ENCODE results near the gene FRG2C.
"Not testable (repeated sequence)": the region's sequence is repeated elsewhere in the genome, so short reads cannot be mapped to it uniquely, and the experiment has no call there.

Gene FRG2C

GRCh38 chr3:75664028-75664427 is at the start of gene FRG2C:
TSS of gene FRG2C (plus strand) at chr3:75664328. CDS start at chr3:75664380, 52 bp downstream.
- not testable (repeated sequence) for H3K4me3 ChIP-seq (ENCODE audit: low read length); DNase-seq (ENCODE audit: low read depth)

GRCh38 chr3:75618666-75619305 is 45.3 kb upstream of the FRG2C start:
- peak overlapping the region; percentile 27 for H3K4me3 ChIP-seq (ENCODE audit: low read length)
- DNase-seq (ENCODE audit: low read depth): peak; percentile 20

DNA sequence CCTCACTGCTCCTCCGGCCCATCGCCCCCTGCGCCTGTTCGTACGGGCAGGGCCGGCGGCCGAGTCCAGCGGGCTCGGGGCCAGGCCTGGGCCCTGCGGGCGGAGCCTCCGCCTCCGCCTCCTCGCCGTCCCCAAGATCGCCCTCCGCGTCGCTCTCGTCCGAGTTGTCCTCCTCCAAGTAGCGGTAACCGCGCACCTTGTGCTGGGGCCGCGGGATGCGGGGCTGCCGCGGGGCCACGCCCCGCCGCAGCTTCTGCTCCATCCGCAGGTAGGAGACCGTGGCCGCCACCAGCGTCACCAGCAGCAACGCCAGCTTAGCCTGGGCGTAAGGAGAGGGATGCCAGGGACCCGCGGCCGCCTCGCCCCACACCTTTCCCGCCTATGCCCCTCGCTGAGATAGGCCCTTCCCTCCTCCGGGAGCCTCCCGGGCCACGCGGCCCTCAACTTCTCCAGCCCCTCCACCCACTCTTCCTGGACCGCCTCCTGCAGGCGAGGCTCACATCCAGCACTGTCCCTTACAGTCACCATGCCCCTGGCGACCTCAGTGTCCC is 44.6 kb upstream of the FRG2C start:
- not testable (repeated sequence) for DNase-seq (ENCODE audit: low read depth)
- H3K4me3 ChIP-seq (ENCODE audit: low read length): peak overlapping the region; percentile 7; the same call in 1 of the 2 replicates

- H3K4me3 ChIP-seq (ENCODE audit: low read length); DNase-seq (ENCODE audit: low read depth): not testable (repeated sequence)
These were observed 42.4 kb upstream of the FRG2C start for GRCh38 chr3:75621772-75622171.

GRCh38 chr3:75623656-75624055 is 40.5 kb upstream of the FRG2C start:
- not testable (repeated sequence) for H3K4me3 ChIP-seq (ENCODE audit: low read length); DNase-seq (ENCODE audit: low read depth)

DNA sequence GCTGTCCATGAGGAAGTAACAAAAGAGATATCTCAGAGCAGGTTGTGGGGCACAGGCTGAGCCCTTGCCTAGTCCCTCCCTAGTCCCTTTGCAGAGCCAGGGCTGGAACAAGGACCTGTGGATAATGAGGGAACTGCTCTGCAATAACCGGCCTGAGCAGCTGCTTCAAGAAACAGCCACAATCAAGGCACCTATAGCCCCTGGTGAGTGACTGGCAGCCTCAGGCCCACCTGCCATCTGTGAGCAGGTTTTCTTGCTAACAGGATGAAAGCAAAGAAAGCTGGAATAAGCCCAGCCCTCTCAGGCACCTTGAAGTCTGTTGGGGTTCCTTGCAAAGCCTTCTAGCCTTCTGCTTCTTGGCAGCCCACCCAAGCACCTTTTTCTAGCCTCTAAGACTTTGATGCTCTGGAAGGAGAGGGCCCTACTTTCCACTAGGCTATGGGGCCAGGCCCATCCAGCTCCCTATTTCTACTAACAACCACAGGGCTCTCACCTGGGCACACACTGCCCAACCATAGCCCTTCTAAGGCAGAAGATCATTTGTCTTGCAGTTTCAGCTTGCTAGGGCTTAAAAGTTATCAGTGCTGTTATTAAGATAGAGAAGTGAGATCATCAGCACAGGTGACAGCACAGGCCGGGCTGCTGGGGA is 33.1 kb upstream of the FRG2C start:
- DNase-seq (ENCODE audit: low read depth); H3K4me3 ChIP-seq (ENCODE audit: low read length): not testable (repeated sequence)

GRCh38 chr3:75631541-75631940 is 32.6 kb upstream of the FRG2C start:
- DNase-seq (ENCODE audit: low read depth): no peak
- H3K4me3 ChIP-seq (ENCODE audit: low read length): no peak overlapping the region
- TF ChIP-seq, protein P1, sequence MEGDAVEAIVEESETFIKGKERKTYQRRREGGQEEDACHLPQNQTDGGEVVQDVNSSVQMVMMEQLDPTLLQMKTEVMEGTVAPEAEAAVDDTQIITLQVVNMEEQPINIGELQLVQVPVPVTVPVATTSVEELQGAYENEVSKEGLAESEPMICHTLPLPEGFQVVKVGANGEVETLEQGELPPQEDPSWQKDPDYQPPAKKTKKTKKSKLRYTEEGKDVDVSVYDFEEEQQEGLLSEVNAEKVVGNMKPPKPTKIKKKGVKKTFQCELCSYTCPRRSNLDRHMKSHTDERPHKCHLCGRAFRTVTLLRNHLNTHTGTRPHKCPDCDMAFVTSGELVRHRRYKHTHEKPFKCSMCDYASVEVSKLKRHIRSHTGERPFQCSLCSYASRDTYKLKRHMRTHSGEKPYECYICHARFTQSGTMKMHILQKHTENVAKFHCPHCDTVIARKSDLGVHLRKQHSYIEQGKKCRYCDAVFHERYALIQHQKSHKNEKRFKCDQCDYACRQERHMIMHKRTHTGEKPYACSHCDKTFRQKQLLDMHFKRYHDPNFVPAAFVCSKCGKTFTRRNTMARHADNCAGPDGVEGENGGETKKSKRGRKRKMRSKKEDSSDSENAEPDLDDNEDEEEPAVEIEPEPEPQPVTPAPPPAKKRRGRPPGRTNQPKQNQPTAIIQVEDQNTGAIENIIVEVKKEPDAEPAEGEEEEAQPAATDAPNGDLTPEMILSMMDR (conservative IDR thresholded peaks at IDR 0.05; ENCODE audit: low read length): no peak

GRCh38 chr3:75638947-75639346 is 25.2 kb upstream of the FRG2C start:
- not testable (repeated sequence) for H3K4me3 ChIP-seq (ENCODE audit: low read length); DNase-seq (ENCODE audit: low read depth)

GRCh38 chr3:75641107-75641517 is 23.0 kb upstream of the FRG2C start:
- peak overlapping the region; percentile 71 for H3K4me3 ChIP-seq (ENCODE audit: low read length)
- DNase-seq (ENCODE audit: low read depth): peak; percentile 84

DNA sequence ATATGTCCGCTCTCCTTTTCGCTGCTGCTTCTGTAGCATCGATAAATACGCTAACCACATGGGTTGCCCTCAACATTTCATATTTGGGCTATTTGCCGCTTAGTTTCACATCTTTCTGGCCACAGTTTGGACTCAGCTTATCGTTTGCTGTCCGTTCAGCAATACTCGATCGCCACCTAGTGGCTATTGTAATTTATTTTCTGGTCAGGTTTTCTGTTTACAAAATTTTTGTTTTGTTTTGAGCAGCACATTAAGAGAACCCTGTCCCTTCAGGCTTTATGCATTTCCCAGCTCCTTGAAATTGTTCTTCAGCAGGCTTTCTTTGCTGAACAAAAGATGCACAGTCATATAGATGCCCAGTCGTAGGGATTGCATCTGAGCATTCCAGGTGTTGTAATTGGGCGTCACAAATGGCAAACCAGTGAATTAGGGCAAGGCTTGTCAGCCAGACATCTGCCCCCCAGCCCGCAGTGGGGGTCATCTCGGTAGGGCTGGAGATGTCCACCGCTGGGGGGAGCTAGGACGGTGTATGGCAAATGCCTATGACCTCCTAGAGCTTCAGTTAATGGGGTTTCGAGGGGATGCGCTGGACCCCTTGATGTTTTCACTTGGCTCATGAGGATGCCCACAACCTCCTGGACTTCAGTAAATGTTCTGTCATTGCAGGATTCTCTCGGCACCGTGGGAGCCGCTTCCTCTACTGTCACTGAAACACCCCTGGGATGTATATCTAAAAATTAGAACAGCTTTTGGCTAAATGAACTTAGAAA is 20.9 kb upstream of the FRG2C start:
- peak overlapping the region; percentile 46 for H3K4me3 ChIP-seq (ENCODE audit: low read length)
- peak; percentile 66 for DNase-seq (ENCODE audit: low read depth)
- TF ChIP-seq, protein P1 (conservative IDR thresholded peaks at IDR 0.05; ENCODE audit: low read length): peak; percentile 42

- DNase-seq (ENCODE audit: low read depth); H3K4me3 ChIP-seq (ENCODE audit: low read length): not testable (repeated sequence)
These were observed 18.6 kb upstream of the FRG2C start for GRCh38 chr3:75645548-75645947.

GRCh38 chr3:75650191-75650590 is 13.9 kb upstream of the FRG2C start:
- TF ChIP-seq, protein P1 (conservative IDR thresholded peaks at IDR 0.05; ENCODE audit: low read length): no peak
- no peak overlapping the region for H3K4me3 ChIP-seq (ENCODE audit: low read length)
- no peak for DNase-seq (ENCODE audit: low read depth)

- DNase-seq (ENCODE audit: low read depth); H3K4me3 ChIP-seq (ENCODE audit: low read length): not testable (repeated sequence)
These were observed 8.8 kb upstream of the FRG2C start for GRCh38 chr3:75655101-75655904.

- DNase-seq (ENCODE audit: low read depth); H3K4me3 ChIP-seq (ENCODE audit: low read length): not testable (repeated sequence)
These were observed 8.2 kb upstream of the FRG2C start for GRCh38 chr3:75655956-75656355.
